Right renal pelvis (tissue), 4 donors: Measurements from ENCODE around the gene NCKAP5. TPM values are rescaled to one million over a fixed set of nuclear protein-coding genes. Genes with fewer than 3 reads are reported as not detected.
"Not testable (repeated sequence)": the region's sequence is repeated elsewhere in the genome, so short reads cannot be mapped to it uniquely, and the experiment has no call there.

ENCODE experiments used
- DNase-seq, 4 donors: peaks; one replicate each; pipeline ENCODE4 v3.0.0-alpha.2; 2013; ENCODE audit warnings: low read depth in 4 of 4, low spot score in 3 of 4, missing footprints in 1 of 4
- polyA plus RNA-seq, 4 donors: library from polyadenylated mRNA; unstranded; fragments of 120-200 nt; gene quantifications; one replicate each; pipeline ENCODE4 v1.2.1, GENCODE V29; 2013; ENCODE audit not compliant: insufficient read length in 4 of 4

NCKAP5 gene
- polyA plus RNA-seq, 4 donors: 7.2 to 10.1 (median 7.8) TPM

GRCh38 chr2:133241224-133241571 lies 327.1 kb downstream of the NCKAP5 start:
- DNase-seq: no peak

- DNase-seq: no peak
Measured at GRCh38 chr2:133240491-133241223, 327.6 kb downstream of the NCKAP5 start.

- DNase-seq: no peak
Measured at GRCh38 chr2:133235968-133236367, 332.3 kb downstream of the NCKAP5 start.

- no peak for DNase-seq
Measured at GRCh38 chr2:133232556-133232955, 335.7 kb downstream of the NCKAP5 start.

GRCh38 chr2:133231264-133231663 lies 337.0 kb downstream of the NCKAP5 start:
- no peak for DNase-seq

- no peak for DNase-seq
Measured at GRCh38 chr2:133229974-133230373, 338.3 kb downstream of the NCKAP5 start.

- DNase-seq: no peak
Measured at GRCh38 chr2:133223226-133223625, 345.0 kb downstream of the NCKAP5 start.

GRCh38 chr2:133221398-133221797 lies 346.9 kb downstream of the NCKAP5 start:
- DNase-seq: no peak

GRCh38 chr2:133218204-133218603 lies 350.1 kb downstream of the NCKAP5 start:
- no peak for DNase-seq

GRCh38 chr2:133215477-133215876 lies 352.8 kb downstream of the NCKAP5 start:
- DNase-seq: no peak

GRCh38 chr2:133213651-133214050 lies 354.6 kb downstream of the NCKAP5 start:
- DNase-seq: no peak

- DNase-seq: no peak
Measured at GRCh38 chr2:133209325-133209724, 358.9 kb downstream of the NCKAP5 start.

- DNase-seq: not testable (repeated sequence)
Measured at GRCh38 chr2:133206666-133207065, 361.6 kb downstream of the NCKAP5 start.

- DNase-seq: no peak
Measured at GRCh38 chr2:133204421-133204820, 363.8 kb downstream of the NCKAP5 start.

- DNase-seq: no peak
Measured at GRCh38 chr2:133200684-133201421, 367.4 kb downstream of the NCKAP5 start.

- DNase-seq: no peak
Measured at GRCh38 chr2:133198678-133199077, 369.6 kb downstream of the NCKAP5 start.

- DNase-seq: no peak
Measured at GRCh38 chr2:133197156-133197555, 371.1 kb downstream of the NCKAP5 start.

- DNase-seq: no peak
Measured at GRCh38 chr2:133194777-133195335, 373.4 kb downstream of the NCKAP5 start.

- no peak for DNase-seq
Measured at GRCh38 chr2:133194362-133194655, 374.0 kb downstream of the NCKAP5 start.

- DNase-seq: no peak
Measured at GRCh38 chr2:133193544-133194361, 374.5 kb downstream of the NCKAP5 start.

GRCh38 chr2:133192028-133192427 lies 376.2 kb downstream of the NCKAP5 start:
- DNase-seq: no peak
